SIG-M5 treated with dmso at 0.1 percent for 504 hours (cell line): ENCODE results near the gene SRD5A3.

Experiments
- DNase-seq: peaks from one replicate; lab custom pipeline; 2025; ENCODE audit not compliant: unreplicated experiment; lab: John Stamatoyannopoulos, UW

The SRD5A3 gene

DNA sequence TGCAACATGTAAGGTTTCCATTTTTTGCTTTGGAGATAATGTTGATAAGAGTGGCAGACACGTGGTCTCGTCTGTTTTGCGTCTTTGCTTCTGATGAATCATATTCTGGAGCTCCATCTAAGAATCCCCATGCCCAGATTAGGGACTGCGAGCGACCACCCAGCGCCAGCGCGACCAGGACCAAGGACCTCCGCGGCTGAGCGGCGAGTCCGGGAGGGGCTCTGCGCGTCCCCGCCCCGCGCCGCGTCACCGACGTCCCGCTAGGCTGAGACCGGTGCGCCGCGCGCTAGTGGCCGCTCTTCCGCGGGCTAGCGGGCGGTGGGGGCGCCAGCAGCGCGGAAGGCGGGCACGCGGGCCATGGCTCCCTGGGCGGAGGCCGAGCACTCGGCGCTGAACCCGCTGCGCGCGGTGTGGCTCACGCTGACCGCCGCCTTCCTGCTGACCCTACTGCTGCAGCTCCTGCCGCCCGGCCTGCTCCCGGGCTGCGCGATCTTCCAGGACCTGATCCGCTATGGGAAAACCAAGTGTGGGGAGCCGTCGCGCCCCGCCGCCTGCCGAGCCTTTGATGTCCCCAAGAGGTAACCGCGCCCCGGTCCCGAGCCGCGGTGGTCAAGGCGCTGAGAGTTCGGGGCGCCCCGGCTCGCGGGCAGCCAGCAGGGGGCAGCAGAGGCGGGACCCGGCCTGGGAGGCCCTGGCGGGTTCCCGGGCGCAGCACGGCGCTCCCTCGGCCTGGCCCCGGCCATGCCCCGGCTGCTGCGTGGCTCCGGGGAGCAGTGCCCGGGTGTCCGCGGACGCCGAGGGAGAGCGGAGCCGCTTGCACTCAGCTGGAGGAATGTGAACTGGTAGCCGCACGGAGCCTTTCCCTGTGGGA, at the start of gene SRD5A3:
SRD5A3 (plus strand) TSS at position 263 of the 871 bp plus-strand sequence; CDS start at position 358, 95 bp downstream.
- DNase-seq = peak; percentile 62

DNA sequence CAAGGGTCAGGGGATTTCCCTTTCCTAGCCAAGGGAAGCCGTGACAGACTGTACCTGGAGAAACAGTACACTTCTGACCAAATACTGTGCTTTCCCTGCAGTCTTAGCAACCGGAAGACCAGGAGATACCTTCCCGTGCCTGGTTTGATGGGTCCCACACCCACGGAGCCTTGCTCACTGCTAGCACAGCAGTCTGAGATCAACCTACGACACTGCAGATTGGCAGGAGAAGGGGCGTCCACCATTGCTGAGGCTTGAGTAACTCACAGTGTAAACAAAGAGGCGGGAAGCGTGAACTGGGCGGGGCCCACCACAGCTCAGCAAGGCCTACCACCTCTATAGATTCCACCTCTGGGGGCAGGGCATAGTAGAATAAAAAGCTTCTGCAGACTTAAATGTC, 48.7 kb upstream of the SRD5A3 start:
- DNase-seq = no peak

DNA sequence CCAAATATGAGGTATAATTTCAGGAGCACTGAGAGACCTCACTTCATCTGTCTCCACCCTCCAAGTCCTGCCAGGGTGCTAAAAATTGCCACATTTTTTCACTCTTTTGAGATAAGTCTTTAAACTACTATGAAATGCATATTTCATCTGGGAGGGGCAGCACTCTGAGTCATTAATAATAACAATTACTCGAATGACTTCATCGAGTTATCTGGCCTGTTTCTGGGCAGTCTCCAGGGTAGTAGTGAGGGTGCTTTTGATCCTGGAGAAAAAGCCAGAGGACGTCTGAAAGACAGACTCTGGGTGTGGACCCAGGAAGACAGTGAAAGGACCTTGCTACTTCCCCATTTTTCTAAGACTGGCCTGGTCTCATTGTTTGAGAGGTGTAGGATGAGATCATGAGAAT, 42.3 kb upstream of the SRD5A3 start:
- DNase-seq = no peak

DNA sequence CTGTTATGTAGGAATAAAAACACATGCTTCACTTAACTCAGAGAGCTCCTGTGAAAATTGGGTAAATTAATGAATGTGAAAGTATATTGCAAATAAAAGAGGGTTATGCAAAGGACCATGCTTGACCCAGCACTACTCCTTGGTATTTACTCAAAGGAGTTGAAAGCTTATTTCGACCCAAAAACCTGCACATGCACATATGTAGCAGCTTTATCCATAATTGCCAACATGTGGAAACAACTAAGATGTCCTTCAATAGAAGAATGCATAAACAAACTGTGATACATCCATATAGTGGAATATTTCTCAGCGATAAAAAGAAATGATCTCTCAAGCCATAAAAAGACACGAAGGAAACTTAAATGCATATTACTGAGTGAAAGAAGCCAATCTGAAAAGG, 41.7 kb upstream of the SRD5A3 start:
- no peak for DNase-seq

DNA sequence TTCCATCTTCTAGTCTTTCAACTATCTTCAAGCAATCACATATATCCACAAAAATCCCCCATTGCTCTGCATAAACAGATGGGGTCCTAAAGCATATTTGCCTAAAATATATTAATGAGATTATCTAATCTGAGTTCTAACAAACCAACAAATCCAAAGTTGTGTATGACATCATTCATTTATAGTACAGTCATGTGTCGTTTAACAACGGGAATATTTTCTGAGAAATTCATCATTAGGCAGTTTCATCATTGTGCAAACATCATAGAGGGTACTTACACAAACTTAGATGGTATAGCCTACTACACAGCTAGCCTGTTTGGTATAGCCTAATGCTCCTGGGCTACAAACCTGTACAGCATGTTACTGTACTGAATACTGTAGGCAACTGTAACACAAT, 38.0 kb upstream of the SRD5A3 start:
- DNase-seq = no peak

DNA sequence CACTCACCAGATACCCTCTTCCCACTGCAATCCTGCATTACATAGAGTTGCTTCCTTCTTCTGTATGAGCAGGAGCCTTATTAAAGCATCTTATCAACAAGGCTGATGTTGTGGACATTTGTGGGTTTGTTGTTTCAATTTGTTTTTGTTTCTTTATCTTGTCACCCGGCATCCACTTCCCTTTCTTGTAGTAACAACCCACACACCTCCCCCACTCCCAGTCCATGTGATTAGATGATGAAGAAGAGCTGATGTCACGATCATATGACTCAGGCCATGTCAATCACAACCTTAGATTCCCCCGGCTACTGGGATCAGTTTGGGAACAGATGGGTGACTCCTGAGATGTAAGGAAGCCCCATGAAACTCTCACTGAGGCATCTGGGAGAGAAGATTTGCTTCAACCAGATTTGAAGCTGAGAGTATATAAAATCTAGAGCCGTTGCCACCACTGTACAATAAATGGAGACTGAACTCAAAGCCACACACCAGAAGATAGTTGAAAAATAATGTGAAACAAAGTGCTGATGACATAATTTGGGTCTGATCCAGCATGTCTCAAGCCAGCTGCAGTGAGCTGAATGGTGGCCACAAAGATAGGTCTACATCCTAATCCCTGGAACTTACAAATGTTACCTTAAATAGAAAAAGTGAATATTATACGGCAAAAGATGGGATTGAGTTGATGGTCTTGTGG, 34.1 kb upstream of the SRD5A3 start:
- no peak for DNase-seq

DNA sequence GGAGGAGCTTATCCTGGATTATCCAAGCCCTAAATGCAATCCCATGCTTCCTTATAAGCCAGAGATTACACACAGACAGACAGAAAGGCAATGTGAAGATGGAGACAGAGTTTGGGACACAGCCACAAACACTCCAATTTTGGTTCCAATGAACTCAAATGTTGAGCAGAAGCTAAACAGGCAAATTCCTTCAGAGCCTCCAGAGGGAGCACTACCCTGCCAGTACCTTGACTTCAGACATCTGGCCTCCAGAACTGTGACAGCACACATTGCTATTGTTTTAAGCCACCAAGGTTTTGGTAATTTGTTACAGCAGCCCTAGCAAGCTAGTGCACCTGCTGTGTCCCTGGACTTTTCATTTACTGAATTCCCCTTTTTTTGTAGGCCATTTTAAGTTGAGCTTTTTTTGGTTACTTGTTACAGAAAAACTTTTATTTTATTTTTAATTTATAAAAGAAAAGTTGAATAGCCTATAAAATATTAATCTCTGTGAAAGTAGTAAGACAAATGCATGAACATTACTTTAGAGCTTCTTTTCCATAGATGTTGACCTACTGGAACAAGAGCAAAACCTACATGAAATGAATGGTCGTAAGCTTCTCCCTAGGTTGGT, 33.4 kb upstream of the SRD5A3 start:
- peak; percentile 40 for DNase-seq

DNA sequence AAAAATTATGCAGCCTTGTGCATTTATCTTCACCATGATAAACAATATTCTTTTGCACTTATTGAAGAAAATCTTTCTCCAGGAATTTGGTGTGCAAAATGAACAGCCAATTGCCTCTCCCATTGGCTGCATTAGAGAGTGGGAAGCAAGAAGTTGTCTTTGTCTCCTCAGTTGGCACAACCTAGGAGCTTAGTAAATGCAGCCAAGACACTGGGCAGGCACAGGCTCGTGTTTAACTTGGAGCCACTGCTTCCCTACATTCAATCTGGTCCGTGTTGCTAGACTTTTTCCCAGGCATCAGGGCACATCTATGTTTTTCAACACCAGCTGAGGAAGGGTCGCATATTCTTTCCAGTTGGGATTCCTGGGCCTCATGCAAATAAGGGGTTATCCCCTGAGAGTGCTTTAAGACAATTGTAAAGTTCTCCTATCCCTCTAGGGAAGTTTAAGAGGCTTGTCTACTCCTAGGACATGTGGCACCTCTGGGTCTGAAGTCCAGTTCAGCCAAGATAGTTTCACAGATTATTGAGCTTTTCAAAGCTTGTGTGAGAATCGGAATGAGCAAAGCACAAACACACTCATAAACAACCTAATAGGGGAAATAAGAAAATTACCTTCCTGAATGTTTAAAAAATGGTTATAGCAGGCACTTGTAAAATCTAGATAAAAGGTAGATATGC, 31.8 kb upstream of the SRD5A3 start:
- DNase-seq = no peak

DNA sequence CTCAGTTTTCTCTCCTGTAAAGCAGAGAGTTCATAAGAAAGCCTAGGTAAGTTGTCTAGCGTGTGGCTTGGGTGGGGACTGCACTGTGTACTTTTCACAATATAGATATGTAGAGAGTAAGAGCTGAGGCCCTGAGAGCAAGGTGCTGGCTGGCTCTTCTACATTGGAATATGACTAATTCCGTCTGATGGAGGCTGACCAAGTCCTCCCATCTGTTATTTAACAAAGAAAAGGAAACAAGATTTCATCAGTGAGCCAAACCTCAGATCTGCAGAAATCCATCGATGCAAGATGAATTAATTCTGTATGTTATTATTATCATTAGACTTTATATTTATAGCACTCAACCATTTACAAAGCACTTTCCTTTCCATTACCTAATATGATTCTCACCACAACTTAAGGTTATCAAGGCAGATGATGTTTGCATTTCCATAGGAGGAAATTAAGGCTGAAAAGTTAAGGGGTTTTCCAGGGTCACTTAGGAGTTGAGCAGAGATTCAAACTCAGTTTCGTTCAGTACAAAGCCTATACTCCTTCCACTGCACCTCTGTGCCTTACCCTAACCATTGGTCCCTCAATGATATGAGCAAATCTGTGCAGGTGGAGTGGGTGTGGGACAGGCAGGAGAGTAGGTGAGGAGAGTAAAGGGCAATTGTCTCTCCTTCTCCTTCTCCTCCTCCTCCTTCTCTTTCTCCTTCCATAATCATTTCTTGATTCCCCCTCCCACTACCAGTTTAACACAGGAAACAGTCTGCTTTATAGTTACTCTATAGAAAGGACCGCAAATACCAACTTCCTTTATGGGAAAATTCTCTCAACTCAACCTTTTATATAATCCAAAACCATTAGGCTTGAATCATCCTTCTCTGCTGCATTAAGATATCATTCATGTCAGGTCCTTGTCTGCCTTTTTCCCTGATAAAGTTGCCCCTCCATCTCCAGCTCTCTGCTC, 27.6 kb upstream of the SRD5A3 start:
- no peak for DNase-seq

DNA sequence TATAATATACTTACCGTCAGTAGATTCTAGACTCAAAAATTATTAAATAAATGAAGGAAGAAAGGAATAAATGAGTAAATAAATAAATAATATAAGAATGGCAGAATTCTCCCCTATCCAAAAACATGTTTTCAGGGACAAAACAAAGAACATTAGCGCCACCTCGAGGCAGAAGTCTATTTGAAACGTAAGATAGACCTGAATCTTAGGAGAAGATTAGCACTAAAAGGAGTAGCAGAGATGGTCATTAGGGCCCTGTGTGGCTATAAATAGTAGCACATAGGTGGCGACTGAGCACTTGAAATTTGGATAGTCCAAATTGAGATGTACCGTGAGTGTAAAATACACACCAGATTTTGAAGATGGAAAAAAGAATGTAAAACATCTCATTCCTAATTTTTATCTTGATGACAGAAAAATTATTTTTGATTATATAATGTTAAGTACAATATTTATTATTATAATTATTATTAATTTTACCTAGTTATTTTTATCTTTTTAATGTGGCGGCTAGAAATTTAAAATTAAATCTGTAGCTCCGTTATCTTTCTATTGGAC, 24.3 kb upstream of the SRD5A3 start:
- peak; percentile 64 for DNase-seq

DNA sequence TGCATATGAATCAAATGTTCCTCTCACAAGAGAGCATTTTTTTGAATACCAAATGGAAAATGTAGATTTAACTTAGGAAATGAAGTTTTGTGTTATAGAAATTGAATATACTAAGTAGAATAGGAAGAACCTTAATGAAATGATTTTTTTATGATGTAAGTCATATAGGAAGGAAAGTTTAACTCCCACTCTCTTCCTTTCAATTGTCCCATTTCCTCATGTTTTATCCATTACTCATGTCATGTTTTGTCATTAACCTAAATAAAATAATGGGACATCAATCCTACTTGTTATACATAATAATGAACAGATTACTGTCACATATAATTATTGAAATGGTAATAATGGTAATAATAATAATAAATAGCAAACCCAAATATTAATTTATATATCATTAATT, 22.7 kb upstream of the SRD5A3 start:
- DNase-seq = no peak

DNA sequence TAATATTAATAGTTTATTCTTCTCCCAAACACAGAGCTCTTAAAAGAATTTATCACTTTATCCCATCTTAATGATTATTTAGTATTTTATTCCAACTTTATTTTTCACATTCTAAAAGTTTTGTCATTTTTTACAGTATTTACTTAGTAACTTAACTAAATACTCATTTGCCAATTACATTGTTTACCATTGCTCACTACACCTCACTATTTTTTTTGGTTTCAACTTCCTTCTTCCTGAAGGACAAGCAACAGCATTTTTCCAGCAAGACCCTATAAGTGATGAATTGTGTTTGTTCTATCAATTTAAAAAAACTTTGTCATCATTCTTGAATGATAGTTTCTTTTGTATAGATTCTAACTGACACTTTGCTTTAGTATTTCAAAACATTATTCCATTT, 19.4 kb upstream of the SRD5A3 start:
- DNase-seq = no peak

DNA sequence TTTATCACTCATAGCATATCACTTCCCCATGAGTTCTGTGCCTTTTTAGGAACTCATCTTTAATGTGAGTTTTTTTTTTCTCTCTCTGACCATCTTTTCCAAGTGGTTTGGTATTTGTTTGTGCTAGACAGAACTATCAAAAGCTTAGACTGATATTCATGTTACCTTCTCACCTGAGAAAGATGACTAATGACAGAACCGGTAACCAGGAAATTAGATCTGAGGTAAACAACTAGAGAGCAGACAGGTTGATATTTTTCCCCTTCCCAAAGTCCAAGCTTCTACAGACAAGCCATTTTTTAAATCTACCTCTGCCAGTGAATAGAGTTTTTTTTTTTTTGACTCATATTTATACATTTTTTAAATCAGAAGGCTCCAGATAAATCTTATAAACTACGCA, 17.0 kb upstream of the SRD5A3 start:
- DNase-seq = no peak

DNA sequence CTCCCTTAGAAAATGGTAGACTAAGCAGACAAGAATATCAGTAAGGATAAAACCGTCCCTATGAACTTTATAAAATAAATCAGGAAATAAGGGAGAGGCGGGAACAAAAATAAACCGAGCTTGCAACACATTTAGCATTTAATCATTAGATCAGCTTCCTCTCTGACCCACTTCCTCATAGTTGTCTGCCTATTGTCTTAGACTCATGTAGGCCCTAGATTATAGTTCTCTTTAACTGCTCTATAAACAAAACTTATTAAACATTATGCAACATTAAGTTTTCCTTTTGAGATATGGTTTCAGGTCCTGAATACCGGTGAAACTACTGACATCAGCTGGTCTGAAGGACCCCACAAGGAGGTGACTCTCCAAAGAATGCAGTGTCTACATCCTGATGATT, 15.8 kb upstream of the SRD5A3 start:
- DNase-seq = peak; percentile 73

DNA sequence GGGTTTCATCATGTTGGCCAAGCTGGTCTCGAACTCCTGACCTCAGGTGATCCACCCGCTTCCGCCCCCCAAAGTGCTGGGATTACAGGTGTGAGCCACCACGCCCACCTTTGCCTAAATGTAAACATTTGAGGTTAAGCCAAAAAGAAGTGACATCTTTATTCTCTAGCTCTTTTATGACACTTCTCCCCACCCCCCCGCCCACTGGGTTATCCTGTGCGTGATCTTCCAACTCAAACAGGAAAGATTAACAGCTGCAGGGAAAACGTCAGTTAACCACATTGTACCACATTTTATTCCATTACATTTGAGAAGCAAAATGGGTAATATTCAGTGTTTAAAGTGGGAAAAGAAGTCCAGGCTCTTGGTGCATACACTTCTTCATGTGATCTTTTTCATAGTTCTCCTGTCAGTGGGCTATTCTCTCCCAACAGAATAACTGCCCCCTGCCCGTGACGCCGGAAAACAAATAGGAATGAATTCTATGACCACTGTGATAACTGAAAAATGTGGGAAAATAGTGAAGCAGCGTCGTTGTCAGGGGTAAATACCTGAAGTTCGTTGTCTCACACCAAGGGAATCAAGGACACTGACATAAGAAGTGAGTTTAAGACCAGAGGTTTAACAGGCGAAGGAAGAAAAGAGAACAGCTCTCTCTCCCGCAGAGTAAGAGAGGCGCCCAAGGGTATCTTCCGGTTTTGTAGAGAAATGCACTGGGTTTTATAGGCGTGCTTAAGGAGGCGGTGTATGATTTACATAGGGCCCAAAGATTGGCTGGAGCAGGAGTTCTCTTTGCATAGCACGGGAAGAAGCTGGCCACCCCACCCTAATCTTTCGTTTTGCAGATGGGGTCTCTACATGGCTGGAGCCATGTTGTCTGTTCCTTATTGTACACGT, 9.7 kb upstream of the SRD5A3 start:
- DNase-seq = no peak

DNA sequence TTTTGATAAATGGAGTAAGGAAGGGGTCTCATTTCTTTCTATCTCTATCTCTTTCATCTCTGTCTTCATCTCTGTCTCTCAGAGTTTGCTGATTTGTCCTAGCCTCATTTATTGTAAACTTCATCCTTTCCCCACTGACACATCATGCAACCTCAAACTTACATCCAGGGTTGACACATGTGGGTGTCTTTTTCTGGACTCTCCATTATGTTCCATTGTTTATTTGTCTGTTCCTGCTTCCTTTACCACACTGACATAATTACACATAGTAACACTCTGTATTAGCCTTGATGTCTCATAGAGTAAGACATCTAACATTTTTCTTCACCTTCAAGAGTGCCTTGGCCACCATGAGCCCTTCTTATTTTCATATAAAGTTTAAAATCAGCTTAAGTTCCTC, 8.1 kb upstream of the SRD5A3 start:
- DNase-seq = no peak

DNA sequence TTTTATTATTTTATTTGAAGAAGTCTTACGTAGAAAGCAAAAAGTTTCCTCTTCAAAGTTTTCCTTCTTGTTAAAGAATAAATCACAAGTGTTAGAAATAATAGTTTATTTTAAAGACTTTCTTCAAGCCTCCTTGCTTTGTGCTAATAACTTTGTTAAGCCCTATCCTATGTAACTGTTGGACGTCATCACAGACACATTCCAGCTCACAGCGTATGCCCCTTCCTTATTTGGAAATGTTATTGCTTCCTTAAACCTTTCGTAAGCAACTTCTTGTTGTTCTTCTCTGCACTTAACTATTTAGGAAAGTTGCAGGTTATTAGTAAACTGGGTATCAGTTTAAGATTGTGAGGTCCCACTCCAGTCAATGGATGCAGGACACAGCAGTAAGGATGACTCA, 7.6 kb upstream of the SRD5A3 start:
- no peak for DNase-seq

DNA sequence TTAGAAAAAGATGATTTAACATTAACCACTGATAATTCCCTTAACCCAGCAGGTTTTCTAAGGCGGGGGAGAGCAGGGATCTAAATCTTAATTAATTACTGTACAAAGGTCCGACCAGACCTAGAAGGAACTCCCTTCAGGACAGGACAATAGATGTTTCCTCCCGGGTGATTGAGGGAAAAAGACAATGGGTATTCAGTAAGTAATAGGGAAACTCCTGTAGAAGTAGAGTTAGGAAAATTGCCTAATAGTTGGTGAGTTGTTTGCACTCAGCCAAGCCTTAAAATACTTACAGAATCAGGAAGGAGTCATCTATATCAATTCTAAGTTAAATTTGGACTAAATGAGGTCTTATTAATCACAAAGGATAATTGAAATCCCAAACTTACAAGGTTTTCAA, 5.8 kb upstream of the SRD5A3 start:
- no peak for DNase-seq

DNA sequence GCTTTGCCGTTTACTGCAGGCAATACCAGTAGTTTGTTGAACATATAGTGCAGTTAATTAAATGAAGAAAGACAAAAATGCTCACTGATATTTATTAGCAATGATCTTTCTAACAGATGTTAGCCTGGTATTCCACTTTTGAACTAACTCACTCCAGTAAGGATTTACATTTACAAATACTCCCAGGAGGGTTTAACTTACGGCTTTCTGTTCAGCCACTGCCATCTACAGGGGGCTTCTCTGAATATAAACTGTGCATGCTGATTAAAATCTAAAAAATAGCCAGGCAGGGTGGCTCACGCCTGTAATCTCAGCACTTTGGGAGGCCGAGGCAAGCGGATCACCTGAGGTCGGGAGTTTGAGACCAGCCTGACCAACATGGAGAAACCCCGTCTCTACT, 2.2 kb upstream of the SRD5A3 start:
- DNase-seq = no peak
